NCI-H2171 treated with DMSO at 0.1 percent for 48 hours (cell line): ENCODE measurements around the gene TMEM208.

ENCODE experiments used
- DNase-seq: peaks from one replicate; lab custom pipeline; 2025; lab: John Stamatoyannopoulos, UW

Gene TMEM208

GRCh38 chr16:67250045-67250327 lies 23.1 kb downstream of the TMEM208 start:
- no peak for DNase-seq

GRCh38 chr16:67252609-67253497 lies 25.9 kb downstream of the TMEM208 start:
- DNase-seq = peak; percentile 27

GRCh38 chr16:67254801-67255552 lies 28.0 kb downstream of the TMEM208 start:
- no peak for DNase-seq

GRCh38 chr16:67255553-67256221 lies 28.8 kb downstream of the TMEM208 start:
- no peak for DNase-seq

GRCh38 chr16:67256701-67257230 lies 29.8 kb downstream of the TMEM208 start:
- no peak for DNase-seq

- DNase-seq = no peak
Measured at GRCh38 chr16:67257486-67258160, 30.7 kb downstream of the TMEM208 start.

- DNase-seq = no peak
Measured at GRCh38 chr16:67258161-67258835, 31.4 kb downstream of the TMEM208 start.

GRCh38 chr16:67259705-67260104 lies 32.8 kb downstream of the TMEM208 start:
- DNase-seq = no peak

- DNase-seq = peak; percentile 74
Measured at GRCh38 chr16:67260426-67261063, 33.6 kb downstream of the TMEM208 start.

- no peak for DNase-seq
Measured at GRCh38 chr16:67263201-67263600, 36.3 kb downstream of the TMEM208 start.

- DNase-seq = no peak
Measured at GRCh38 chr16:67264277-67264676, 37.3 kb downstream of the TMEM208 start.

- DNase-seq = no peak
Measured at GRCh38 chr16:67264866-67265265, 37.9 kb downstream of the TMEM208 start.

GRCh38 chr16:67265834-67266233 lies 38.9 kb downstream of the TMEM208 start:
- DNase-seq = no peak

GRCh38 chr16:67268136-67268579 lies 41.2 kb downstream of the TMEM208 start:
- DNase-seq = no peak

- DNase-seq = no peak
Measured at GRCh38 chr16:67269766-67270165, 42.8 kb downstream of the TMEM208 start.

GRCh38 chr16:67270931-67271338 lies 44.0 kb downstream of the TMEM208 start:
- DNase-seq = no peak

- no peak for DNase-seq
Measured at GRCh38 chr16:67271446-67271845, 44.5 kb downstream of the TMEM208 start.

GRCh38 chr16:67275321-67275720 lies 48.4 kb downstream of the TMEM208 start:
- no peak for DNase-seq

GRCh38 chr16:67277294-67277998 lies 50.5 kb downstream of the TMEM208 start:
- DNase-seq = no peak
